SK-N-SH (cell line): Measurements from ENCODE around the gene SORBS1. TPM values are rescaled to one million over a fixed set of nuclear protein-coding genes. Genes with fewer than 3 reads are reported as not detected.

ENCODE experiments used
- CTCF ChIA-PET: fragments of 300-600, 350-600 bp; formaldehyde crosslinking; extraction: SDS; loops from one replicate; lab custom pipeline; 2021; lab: Yijun Ruan, JAX
- POLR2A ChIA-PET: fragments of 350-600 bp; sonication (Branson Sonifier 250); formaldehyde crosslinking; extraction: SDS; loops from one replicate; lab custom pipeline; 2020; ENCODE audit warnings: antibody characterized with exemption, inconsistent platforms; lab: Yijun Ruan, JAX
- DNase-seq: peaks from one replicate; pipeline ENCODE4 v3.0.0; 2012
- H2AFZ ChIP-seq: fragments of 200-600 bp; sonication (generic); 2 replicates; pipeline ENCODE4 v1.8.1; 2016; ENCODE audit warnings: antibody characterized with exemption, mild to moderate bottlenecking, low read depth
- H3F3A ChIP-seq: fragments of 200-600 bp; sonication (generic); replicated peaks from 2 replicates; pipeline ENCODE3; 2016; ENCODE audit warnings: antibody characterized with exemption, mild to moderate bottlenecking; ENCODE audit not compliant: insufficient read depth
- H3K27ac ChIP-seq, 2 experiments: fragments of 200-500 bp in 1 of 2; fragments of 200-600 bp in 1 of 2; sonication (Bioruptor generic) in 1 of 2; sonication (generic), shearing (Covaris generic) in 1 of 2; 2 replicates each; pipeline versions ENCODE4 v1.5.1 to v1.6.1; 2014 to 2016; ENCODE audit warnings: low read depth in 2 of 2, inconsistent platforms in 1 of 2, low read length in 1 of 2, mild to moderate bottlenecking in 1 of 2, mixed read lengths in 1 of 2
- H3K27me3 ChIP-seq: fragments of 200-600 bp; sonication (generic), shearing (Covaris generic); 2 replicates; pipeline ENCODE4 v1.6.1; 2016; ENCODE audit warnings: mixed run types; ENCODE audit not compliant: insufficient read depth
- H3K36me3 ChIP-seq, 2 experiments: fragments of 200-500 bp in 1 of 2; fragments of 200-600 bp in 1 of 2; sonication (Bioruptor generic) in 1 of 2; sonication (generic) in 1 of 2; replicated peaks in 1 of 2; 2 replicates each; pipeline versions ENCODE3 to v1.5.1; 2014 to 2016; ENCODE audit warnings: low read length in 1 of 2, mild to moderate bottlenecking in 1 of 2; ENCODE audit not compliant: insufficient read depth in 2 of 2, control insufficient read depth in 1 of 2
- H3K4me1 ChIP-seq, 2 experiments: fragments of 200-500 bp in 1 of 2; fragments of 200-600 bp in 1 of 2; sonication (Bioruptor generic) in 1 of 2; sonication (generic), shearing (Covaris generic) in 1 of 2; 2 replicates each; pipeline versions ENCODE4 v1.5.1 to v1.6.1; 2014 to 2016; ENCODE audit warnings: low read depth in 1 of 2, low read length in 1 of 2, mixed run types in 1 of 2; ENCODE audit not compliant: insufficient read depth in 2 of 2, control insufficient read depth in 1 of 2
- H3K4me2 ChIP-seq: fragments of 200-600 bp; sonication (generic), shearing (Covaris generic); 2 replicates; pipeline ENCODE4 v1.6.1; 2017; ENCODE audit warnings: mixed run types
- H3K4me3 ChIP-seq, 2 experiments: fragments of 200-500 bp in 1 of 2; fragments of 200-600 bp in 1 of 2; sonication (Bioruptor generic) in 1 of 2; sonication (generic), shearing (Covaris generic) in 1 of 2; 2 replicates each; pipeline versions ENCODE4 v1.5.1 to v1.8.1; 2014 to 2016; ENCODE audit warnings: low read depth in 2 of 2, inconsistent platforms in 1 of 2, low read length in 1 of 2, mild to moderate bottlenecking in 1 of 2, mixed read lengths in 1 of 2, moderate library complexity in 1 of 2
- H3K79me2 ChIP-seq: fragments of 200-600 bp; sonication (generic); 2 replicates; pipeline ENCODE4 v1.8.1; 2017; ENCODE audit warnings: mild to moderate bottlenecking; ENCODE audit not compliant: insufficient read depth
- H3K9ac ChIP-seq: fragments of 200-600 bp; sonication (generic); 2 replicates; pipeline ENCODE4 v1.6.1; 2017; ENCODE audit warnings: mixed run types
- H3K9me2 ChIP-seq: fragments of 200-600 bp; sonication (generic); 2 replicates; pipeline ENCODE4 v1.6.1; 2017; ENCODE audit warnings: mixed run types
- H3K9me3 ChIP-seq: fragments of 200-600 bp; sonication (generic); 2 replicates; pipeline ENCODE4 v1.6.1; 2017; ENCODE audit warnings: mixed run types, mild to moderate bottlenecking, moderate library complexity
- H4K20me1 ChIP-seq: fragments of 200-600 bp; sonication (generic); 2 replicates; pipeline ENCODE4 v1.6.1; 2017; ENCODE audit warnings: mild to moderate bottlenecking, mixed run types; ENCODE audit not compliant: insufficient read depth
- EP300 ChIP-seq, 2 experiments: IDR thresholded peaks; 2 replicates each; pipeline versions ENCODE4 v1.4.0 to v1.6.1; 2012; ENCODE audit warnings: borderline replicate concordance in 1 of 2, low read depth in 1 of 2, low read length in 1 of 2
- FOSL2 ChIP-seq: IDR thresholded peaks from 2 replicates; pipeline ENCODE4 v1.4.0; 2012; ENCODE audit warnings: low read depth, mild to moderate bottlenecking, moderate library complexity, borderline replicate concordance
- FOXM1 ChIP-seq: IDR thresholded peaks from 2 replicates; pipeline ENCODE4 v1.4.0; 2012; ENCODE audit warnings: low read depth, mild to moderate bottlenecking
- GATA2 ChIP-seq: sonication (generic); formaldehyde crosslinking; IDR thresholded peaks from 2 replicates; pipeline ENCODE4 v1.5.0; 2020; ENCODE audit warnings: mild to moderate bottlenecking, missing genetic modification reagents
- MEF2A ChIP-seq: IDR thresholded peaks from 2 replicates; pipeline ENCODE4 v1.4.0; 2012; ENCODE audit warnings: low read depth, borderline replicate concordance
- RAD21 ChIP-seq: IDR thresholded peaks from 2 replicates; pipeline ENCODE4 v1.6.1; 2012; ENCODE audit warnings: mild to moderate bottlenecking, low read length
- RXRA ChIP-seq: IDR thresholded peaks from 2 replicates; pipeline ENCODE4 v1.4.0; 2012; ENCODE audit warnings: low read depth, mild to moderate bottlenecking, borderline replicate concordance
- TEAD4 ChIP-seq: IDR thresholded peaks from 2 replicates; pipeline ENCODE4 v1.4.0; 2012; ENCODE audit warnings: mild to moderate bottlenecking, borderline replicate concordance; ENCODE audit not compliant: insufficient read depth
- WGBS: methylation state at CpG from one replicate; pipeline ENCODE4 v1.1.6; 2017; ENCODE audit warnings: low lambda C conversion rate; 5-methylcytosine and 5-hydroxymethylcytosine counted together
- polyA plus RNA-seq, 3 experiments: library from polyadenylated mRNA; depleted of rRNA; stranded (reverse); fragments of >200 nt; gene quantifications; 2 replicates each; pipeline ENCODE4 v1.2.3, GENCODE V29; 2012
- TF ChIP-seq, protein P1 (sequence below): IDR thresholded peaks from 2 replicates; pipeline ENCODE4 v1.4.0; 2012; ENCODE audit warnings: low read depth
- TF ChIP-seq, protein P2 (sequence below): IDR thresholded peaks from 2 replicates; pipeline ENCODE4 v1.6.1; 2012; ENCODE audit warnings: mild to moderate bottlenecking, low read depth, low read length, moderate library complexity
- TF ChIP-seq, protein P3 (sequence below): IDR thresholded peaks from 2 replicates; pipeline ENCODE4 v1.4.0; 2012; ENCODE audit warnings: low read depth, borderline replicate concordance

SORBS1 gene
- polyA plus RNA-seq, 1 of the 3 experiments (the other 2 are of a cell fraction) = 0.36 TPM

DNA sequence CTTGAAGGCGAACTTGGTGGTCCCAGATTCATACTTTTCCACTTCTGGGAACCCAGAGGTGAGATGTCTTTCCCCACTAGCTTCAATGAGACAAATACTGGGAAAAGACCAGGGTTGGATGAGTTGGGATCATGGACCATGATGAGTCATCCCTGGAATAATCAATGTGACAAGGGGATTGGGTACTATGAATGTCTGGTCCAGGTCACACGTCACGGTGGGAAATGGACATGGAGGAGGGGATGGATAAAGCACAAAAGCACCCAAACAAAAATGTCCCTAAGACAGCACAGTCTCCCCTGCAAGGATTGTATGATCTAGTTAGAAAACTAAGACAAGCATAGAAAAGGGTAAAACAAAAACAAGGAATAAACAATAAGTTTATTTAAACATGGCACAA is 12.4 kb upstream of the SORBS1 start:
- CTCF ChIA-PET = interaction anchor here (1.3 kb wide), 1 partner anchor 199 kb away, joined by 3 read pairs; no protein-coding TSS in a partner anchor
- H3K4me1 ChIP-seq = no peaks in the 10 kb centered on the region
- H4K20me1 ChIP-seq = no peaks in the 10 kb centered on the region
- H3K4me2 ChIP-seq = no peak overlapping the region
- H3K9me3 ChIP-seq = no peaks in the 10 kb centered on the region
- H2AFZ ChIP-seq = no peak overlapping the region
- no peak overlapping the region for H3K27ac ChIP-seq
- no peaks in the 10 kb centered on the region; the same call in 1 of the 2 replicates for H3K27me3 ChIP-seq
- H3K9ac ChIP-seq = no peak overlapping the region
- no peaks in the 10 kb centered on the region for H3K9me2 ChIP-seq
- H3K79me2 ChIP-seq = no peaks in the 10 kb centered on the region
- DNase-seq = no peak
- POLR2A ChIA-PET = no interaction called here
- TF ChIP-seq, protein P1, sequence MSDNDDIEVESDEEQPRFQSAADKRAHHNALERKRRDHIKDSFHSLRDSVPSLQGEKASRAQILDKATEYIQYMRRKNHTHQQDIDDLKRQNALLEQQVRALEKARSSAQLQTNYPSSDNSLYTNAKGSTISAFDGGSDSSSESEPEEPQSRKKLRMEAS = no peak
- no peak for TF ChIP-seq FOSL2
- TF ChIP-seq RXRA = no peak
- no peak for TF ChIP-seq RAD21
- TF ChIP-seq TEAD4 = no peak
- no peak for TF ChIP-seq FOXM1
- TF ChIP-seq, protein P2, sequence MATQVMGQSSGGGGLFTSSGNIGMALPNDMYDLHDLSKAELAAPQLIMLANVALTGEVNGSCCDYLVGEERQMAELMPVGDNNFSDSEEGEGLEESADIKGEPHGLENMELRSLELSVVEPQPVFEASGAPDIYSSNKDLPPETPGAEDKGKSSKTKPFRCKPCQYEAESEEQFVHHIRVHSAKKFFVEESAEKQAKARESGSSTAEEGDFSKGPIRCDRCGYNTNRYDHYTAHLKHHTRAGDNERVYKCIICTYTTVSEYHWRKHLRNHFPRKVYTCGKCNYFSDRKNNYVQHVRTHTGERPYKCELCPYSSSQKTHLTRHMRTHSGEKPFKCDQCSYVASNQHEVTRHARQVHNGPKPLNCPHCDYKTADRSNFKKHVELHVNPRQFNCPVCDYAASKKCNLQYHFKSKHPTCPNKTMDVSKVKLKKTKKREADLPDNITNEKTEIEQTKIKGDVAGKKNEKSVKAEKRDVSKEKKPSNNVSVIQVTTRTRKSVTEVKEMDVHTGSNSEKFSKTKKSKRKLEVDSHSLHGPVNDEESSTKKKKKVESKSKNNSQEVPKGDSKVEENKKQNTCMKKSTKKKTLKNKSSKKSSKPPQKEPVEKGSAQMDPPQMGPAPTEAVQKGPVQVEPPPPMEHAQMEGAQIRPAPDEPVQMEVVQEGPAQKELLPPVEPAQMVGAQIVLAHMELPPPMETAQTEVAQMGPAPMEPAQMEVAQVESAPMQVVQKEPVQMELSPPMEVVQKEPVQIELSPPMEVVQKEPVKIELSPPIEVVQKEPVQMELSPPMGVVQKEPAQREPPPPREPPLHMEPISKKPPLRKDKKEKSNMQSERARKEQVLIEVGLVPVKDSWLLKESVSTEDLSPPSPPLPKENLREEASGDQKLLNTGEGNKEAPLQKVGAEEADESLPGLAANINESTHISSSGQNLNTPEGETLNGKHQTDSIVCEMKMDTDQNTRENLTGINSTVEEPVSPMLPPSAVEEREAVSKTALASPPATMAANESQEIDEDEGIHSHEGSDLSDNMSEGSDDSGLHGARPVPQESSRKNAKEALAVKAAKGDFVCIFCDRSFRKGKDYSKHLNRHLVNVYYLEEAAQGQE = no peak
- TF ChIP-seq, protein P3, sequence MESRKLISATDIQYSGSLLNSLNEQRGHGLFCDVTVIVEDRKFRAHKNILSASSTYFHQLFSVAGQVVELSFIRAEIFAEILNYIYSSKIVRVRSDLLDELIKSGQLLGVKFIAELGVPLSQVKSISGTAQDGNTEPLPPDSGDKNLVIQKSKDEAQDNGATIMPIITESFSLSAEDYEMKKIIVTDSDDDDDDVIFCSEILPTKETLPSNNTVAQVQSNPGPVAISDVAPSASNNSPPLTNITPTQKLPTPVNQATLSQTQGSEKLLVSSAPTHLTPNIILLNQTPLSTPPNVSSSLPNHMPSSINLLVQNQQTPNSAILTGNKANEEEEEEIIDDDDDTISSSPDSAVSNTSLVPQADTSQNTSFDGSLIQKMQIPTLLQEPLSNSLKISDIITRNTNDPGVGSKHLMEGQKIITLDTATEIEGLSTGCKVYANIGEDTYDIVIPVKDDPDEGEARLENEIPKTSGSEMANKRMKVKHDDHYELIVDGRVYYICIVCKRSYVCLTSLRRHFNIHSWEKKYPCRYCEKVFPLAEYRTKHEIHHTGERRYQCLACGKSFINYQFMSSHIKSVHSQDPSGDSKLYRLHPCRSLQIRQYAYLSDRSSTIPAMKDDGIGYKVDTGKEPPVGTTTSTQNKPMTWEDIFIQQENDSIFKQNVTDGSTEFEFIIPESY = no peak
- no peak for TF ChIP-seq EP300 (IDR thresholded peaks at IDR 0.05; ENCODE audit: borderline replicate concordance in 1 of 2, low read depth in 1 of 2, low read length in 1 of 2)
- no peak for TF ChIP-seq GATA2
- no peak for TF ChIP-seq MEF2A
- H3F3A ChIP-seq = no peaks in the 10 kb centered on the region
- no peak overlapping the region for H3K4me3 ChIP-seq
- WGBS = 31% methylated on average over 3 of the region's 3 CpGs
- H3K36me3 ChIP-seq = no peaks in the 10 kb centered on the region
